ENCODE data around the gene LGALS7.

LGALS7 gene

GRCh38 chr19:38733493-38734175, 39.7 kb downstream of the LGALS7 start:
- TF ChIP-seq CTCF (IDR thresholded peaks at IDR 0.05; ENCODE audit: control insufficient read depth, extremely low read depth, insufficient read depth): no peak
- no peak overlapping the region for H3K4me3 ChIP-seq (ENCODE audit: low read depth, low read length)
- no peak for DNase-seq (ENCODE audit: low read depth)

- no peak for DNase-seq (ENCODE audit: low read depth)
- no peak overlapping the region for H3K4me3 ChIP-seq (ENCODE audit: low read depth, low read length)
- TF ChIP-seq CTCF (IDR thresholded peaks at IDR 0.05; ENCODE audit: control insufficient read depth, extremely low read depth, insufficient read depth): no peak
These were observed 40.1 kb downstream of the LGALS7 start for GRCh38 chr19:38733241-38733492.

GRCh38 chr19:38731654-38732301, 41.5 kb downstream of the LGALS7 start:
- peak; percentile 83 for DNase-seq (ENCODE audit: low read depth)
- no peak overlapping the region for H3K4me3 ChIP-seq (ENCODE audit: low read depth, low read length)
- TF ChIP-seq CTCF (IDR thresholded peaks at IDR 0.05; ENCODE audit: control insufficient read depth, extremely low read depth, insufficient read depth): 0 out of 2 replicates have a peak, but pooled peaks have one; percentile 18

- no peak for TF ChIP-seq CTCF (IDR thresholded peaks at IDR 0.05; ENCODE audit: control insufficient read depth, extremely low read depth, insufficient read depth)
- no peak for DNase-seq (ENCODE audit: low read depth)
- no peak overlapping the region for H3K4me3 ChIP-seq (ENCODE audit: low read depth, low read length)
These were observed 42.4 kb downstream of the LGALS7 start for GRCh38 chr19:38730731-38731589.

GRCh38 chr19:38730470-38730730, 42.9 kb downstream of the LGALS7 start:
- DNase-seq (ENCODE audit: low read depth): no peak
- no peak for TF ChIP-seq CTCF (IDR thresholded peaks at IDR 0.05; ENCODE audit: control insufficient read depth, extremely low read depth, insufficient read depth)
- H3K4me3 ChIP-seq (ENCODE audit: low read depth, low read length): no peak overlapping the region

GRCh38 chr19:38729653-38730469, 43.5 kb downstream of the LGALS7 start:
- no peak for DNase-seq (ENCODE audit: low read depth)
- no peak overlapping the region for H3K4me3 ChIP-seq (ENCODE audit: low read depth, low read length)
- TF ChIP-seq CTCF (IDR thresholded peaks at IDR 0.05; ENCODE audit: control insufficient read depth, extremely low read depth, insufficient read depth): peak; percentile 78
